Fibroblast of villous mesenchyme (primary cell): ENCODE data around the gene PLA2G5. TPM values are rescaled to one million over a fixed set of nuclear protein-coding genes. Genes with fewer than 3 reads are reported as not detected.
"Not testable (repeated sequence)": the region's sequence is repeated elsewhere in the genome, so short reads cannot be mapped to it uniquely, and the experiment has no call there.

ENCODE experiments used
- DNase-seq: peaks from one replicate; pipeline ENCODE4 v3.0.0-alpha.2; 2010; ENCODE audit warnings: low read depth
- H3K4me3 ChIP-seq: 2 replicates; pipeline ENCODE4 v1.5.1; 2011; ENCODE audit warnings: low read depth, mild to moderate bottlenecking, low read length
- total RNA-seq: library from RNA; depleted of rRNA; stranded (reverse); fragments of >200 nt; gene quantifications from 2 replicates; pipeline ENCODE4 v1.2.3, GENCODE V29; 2012
- TF ChIP-seq, protein P1 (sequence below): IDR thresholded peaks from 2 replicates; pipeline ENCODE4 v1.5.1; 2012; ENCODE audit warnings: low read depth, mild to moderate bottlenecking, low read length; ENCODE audit not compliant: insufficient read depth

PLA2G5 gene
- total RNA-seq, 1 donor: not detected

DNA sequence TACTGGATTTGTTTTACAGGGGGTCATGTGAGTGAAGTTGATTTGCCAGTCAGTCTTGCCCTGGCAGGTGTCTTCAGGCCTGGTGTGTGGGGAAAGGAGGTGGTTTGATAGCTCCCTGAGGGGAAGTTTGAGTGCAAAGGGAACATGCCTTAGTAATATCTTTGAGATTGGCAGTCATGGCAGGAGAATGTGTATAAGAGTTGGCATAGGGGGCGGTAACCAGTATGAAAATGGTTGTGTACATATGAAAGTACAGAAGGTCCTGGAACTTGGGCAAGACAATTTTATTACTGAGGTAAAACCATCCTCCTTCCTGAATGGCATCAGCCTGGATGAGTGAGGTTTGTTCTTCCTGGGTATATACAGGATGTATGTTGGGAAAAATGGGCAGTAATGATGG lies 37.6 kb upstream of the PLA2G5 start:
- no peak for DNase-seq
- TF ChIP-seq, protein P1, sequence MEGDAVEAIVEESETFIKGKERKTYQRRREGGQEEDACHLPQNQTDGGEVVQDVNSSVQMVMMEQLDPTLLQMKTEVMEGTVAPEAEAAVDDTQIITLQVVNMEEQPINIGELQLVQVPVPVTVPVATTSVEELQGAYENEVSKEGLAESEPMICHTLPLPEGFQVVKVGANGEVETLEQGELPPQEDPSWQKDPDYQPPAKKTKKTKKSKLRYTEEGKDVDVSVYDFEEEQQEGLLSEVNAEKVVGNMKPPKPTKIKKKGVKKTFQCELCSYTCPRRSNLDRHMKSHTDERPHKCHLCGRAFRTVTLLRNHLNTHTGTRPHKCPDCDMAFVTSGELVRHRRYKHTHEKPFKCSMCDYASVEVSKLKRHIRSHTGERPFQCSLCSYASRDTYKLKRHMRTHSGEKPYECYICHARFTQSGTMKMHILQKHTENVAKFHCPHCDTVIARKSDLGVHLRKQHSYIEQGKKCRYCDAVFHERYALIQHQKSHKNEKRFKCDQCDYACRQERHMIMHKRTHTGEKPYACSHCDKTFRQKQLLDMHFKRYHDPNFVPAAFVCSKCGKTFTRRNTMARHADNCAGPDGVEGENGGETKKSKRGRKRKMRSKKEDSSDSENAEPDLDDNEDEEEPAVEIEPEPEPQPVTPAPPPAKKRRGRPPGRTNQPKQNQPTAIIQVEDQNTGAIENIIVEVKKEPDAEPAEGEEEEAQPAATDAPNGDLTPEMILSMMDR: no peak
- H3K4me3 ChIP-seq: no peak overlapping the region

GRCh38 chr1:20033420-20033819 lies 36.6 kb upstream of the PLA2G5 start:
- TF ChIP-seq, protein P1: no peak
- DNase-seq: no peak
- no peak overlapping the region for H3K4me3 ChIP-seq

DNA sequence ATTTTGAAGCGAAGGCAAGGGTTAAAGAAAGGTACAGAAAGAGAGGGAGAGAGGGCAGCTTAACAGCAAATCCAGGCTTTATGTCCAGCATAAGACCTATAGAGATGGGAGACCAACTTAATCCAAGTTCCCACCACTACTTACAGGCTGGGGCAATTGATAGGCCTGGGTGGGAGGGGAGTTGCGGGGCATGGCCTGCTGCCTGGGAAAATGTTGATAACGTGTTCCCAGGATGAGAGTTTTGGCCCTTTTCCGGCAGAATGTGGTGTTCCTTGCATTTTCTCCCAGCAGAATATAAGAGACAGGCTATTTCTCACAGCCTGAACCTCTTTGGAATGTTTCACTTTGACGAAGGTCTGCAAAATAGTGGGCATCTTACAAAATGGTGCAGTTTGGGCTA lies 34.9 kb upstream of the PLA2G5 start:
- no peak overlapping the region for H3K4me3 ChIP-seq
- DNase-seq: peak; percentile 53
- TF ChIP-seq, protein P1: no peak

DNA sequence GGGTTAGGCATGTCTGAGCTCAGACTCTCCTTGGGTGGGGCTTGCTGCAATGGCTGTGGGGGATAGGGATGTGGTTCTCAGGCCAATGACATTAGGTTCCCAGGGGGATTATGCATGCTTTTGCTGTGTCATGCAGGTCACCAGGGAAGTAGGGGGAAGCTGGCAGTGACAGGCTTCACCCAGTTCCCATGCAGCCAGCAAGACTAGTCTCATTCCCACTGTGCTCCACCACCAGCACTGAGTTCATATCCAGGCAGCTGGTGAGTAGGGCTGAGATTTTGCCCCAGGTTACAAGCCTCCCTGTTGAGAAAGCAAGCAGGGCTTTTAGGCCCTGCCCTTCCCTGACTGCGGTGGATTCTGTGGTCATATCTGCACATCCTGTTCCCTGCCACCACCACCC lies 32.1 kb upstream of the PLA2G5 start:
- H3K4me3 ChIP-seq: no peak overlapping the region
- TF ChIP-seq, protein P1: no peak
- peak; percentile 25 for DNase-seq

DNA sequence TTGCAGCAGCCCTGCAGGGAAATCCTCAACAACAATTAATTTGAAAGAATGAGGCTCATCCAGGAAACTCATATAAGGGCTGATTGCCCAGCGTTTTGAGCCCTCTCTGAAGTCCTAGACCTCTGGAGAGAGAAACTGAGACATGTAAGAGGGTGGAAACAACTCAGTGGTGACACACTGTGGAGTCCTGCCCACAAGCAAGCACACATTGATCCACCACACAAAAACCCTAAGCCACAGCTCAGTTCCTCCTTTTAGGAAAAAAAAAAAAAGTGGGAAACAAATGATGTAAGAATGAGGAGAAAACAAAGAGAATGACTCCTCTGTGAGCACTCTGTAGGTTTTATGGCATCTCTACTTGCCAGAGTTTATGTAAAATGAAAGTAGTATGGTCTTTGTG lies 22.9 kb upstream of the PLA2G5 start:
- H3K4me3 ChIP-seq: no peak overlapping the region
- TF ChIP-seq, protein P1: no peak
- no peak for DNase-seq

- H3K4me3 ChIP-seq: no peak overlapping the region
- TF ChIP-seq, protein P1: no peak
- DNase-seq: no peak
Measured at GRCh38 chr1:20048563-20048962, 21.4 kb upstream of the PLA2G5 start.

- not testable (repeated sequence) for DNase-seq, H3K4me3 ChIP-seq
Measured at GRCh38 chr1:20049056-20049798, 20.8 kb upstream of the PLA2G5 start.
